Thoracic aorta (tissue), 2 donors: ENCODE measurements around the gene PCBD1. TPM values are rescaled to one million over a fixed set of nuclear protein-coding genes. Genes with fewer than 3 reads are reported as not detected.

Source experiments
- ATAC-seq: fragments of 150-250 bp; one replicate; pipeline ENCODE4 v1.8.0; 2017; ENCODE audit warnings: low read depth; ENCODE audit not compliant: insufficient number of reproducible peaks, low FRiP score
- DNase-seq: peaks from one replicate; pipeline ENCODE4 v3.0.0-alpha.2; 2020; ENCODE audit warnings: low spot score
- H3K27ac ChIP-seq, 2 donors: fragments of 200-600 bp; sonication (generic); 1 replicate in 1 of 2; 2 replicates in 1 of 2; pipeline ENCODE4 v1.5.1; 2016; ENCODE audit warnings: mild to moderate bottlenecking in 2 of 2, moderate library complexity in 2 of 2
- H3K27me3 ChIP-seq: fragments of 200-600 bp; sonication (generic); replicated peaks from 2 replicates; pipeline ENCODE4 v1.6.0; 2016; ENCODE audit warnings: mild to moderate bottlenecking; ENCODE audit not compliant: insufficient read depth
- H3K36me3 ChIP-seq: fragments of 200-600 bp; sonication (generic); one replicate; pipeline ENCODE4 v1.5.1; 2016
- H3K4me1 ChIP-seq, 2 donors: fragments of 200-600 bp; sonication (generic); 1 replicate in 1 of 2; 2 replicates in 1 of 2; pipeline versions ENCODE4 v1.5.1 to v1.6.0; 2016; ENCODE audit warnings: low read depth in 2 of 2, mild to moderate bottlenecking in 1 of 2; ENCODE audit not compliant: control insufficient read depth in 1 of 2
- H3K4me3 ChIP-seq: fragments of 200-600 bp; sonication (generic); 2 replicates; pipeline ENCODE4 v1.5.1; 2016; ENCODE audit warnings: mild to moderate bottlenecking
- H3K9me3 ChIP-seq: fragments of 200-600 bp; sonication (generic); 2 replicates; pipeline ENCODE4 v1.5.1; 2016
- total RNA-seq, 2 donors: library from RNA; depleted of rRNA; stranded (reverse); fragments of >200 nt; gene quantifications; one replicate each; pipeline versions ENCODE4 v1.1.0 to v1.2.3, GENCODE V29; 2016
- TF ChIP-seq, protein P1 (sequence below): fragments of 200-600 bp; sonication (generic); IDR thresholded peaks from one replicate; pipeline ENCODE4 v1.5.1; 2019; ENCODE audit warnings: antibody characterized with exemption

Gene PCBD1
- total RNA-seq, 2 donors from 2014 or later: 12.8 to 36.0 TPM

DNA sequence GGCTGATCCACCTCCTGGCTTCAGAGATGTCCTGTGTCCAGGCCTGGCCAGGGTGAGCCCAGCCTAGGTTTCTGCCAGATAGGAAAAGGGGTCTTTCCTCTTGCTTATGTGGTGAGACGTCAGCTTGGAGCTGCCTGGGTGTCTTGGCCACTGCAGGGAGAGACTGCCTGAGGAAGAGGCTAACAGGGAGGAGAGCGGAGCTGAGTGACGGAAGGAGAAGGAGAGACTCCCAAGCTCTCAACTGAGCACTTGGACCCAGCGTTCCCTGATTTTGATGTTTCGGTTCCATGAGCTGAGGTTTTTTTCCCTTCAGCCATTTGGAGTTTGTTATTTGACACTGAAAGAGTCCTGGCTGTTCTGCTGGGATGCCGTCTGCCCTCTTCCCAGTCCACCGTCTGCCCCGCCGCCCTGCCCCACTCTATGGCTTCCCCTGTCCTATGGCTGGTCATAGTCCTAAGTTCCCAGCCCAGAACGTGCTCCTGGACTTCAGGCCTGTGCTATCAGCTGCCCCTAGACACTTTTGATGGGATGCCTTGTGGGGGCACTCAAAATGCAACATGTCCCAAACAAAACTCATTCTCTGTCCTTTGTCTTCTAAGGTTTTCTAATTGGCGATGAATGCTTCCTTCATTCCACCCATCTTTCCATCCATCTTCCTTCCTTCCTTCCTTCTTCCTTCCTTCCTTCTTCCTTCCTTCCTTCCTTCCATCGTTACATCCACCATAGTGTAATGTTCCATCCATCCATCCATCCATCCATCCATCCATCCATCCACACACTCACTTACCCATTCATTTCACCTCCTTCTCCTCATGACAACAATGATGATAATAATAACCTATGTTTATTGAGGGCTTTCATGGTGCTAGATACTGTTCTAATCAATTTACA is 20.3 kb upstream of the PCBD1 start:
- no peaks in the 10 kb centered on the region for H3K4me1 ChIP-seq
- no peaks in the 10 kb centered on the region for H3K27me3 ChIP-seq
- TF ChIP-seq, protein P1, sequence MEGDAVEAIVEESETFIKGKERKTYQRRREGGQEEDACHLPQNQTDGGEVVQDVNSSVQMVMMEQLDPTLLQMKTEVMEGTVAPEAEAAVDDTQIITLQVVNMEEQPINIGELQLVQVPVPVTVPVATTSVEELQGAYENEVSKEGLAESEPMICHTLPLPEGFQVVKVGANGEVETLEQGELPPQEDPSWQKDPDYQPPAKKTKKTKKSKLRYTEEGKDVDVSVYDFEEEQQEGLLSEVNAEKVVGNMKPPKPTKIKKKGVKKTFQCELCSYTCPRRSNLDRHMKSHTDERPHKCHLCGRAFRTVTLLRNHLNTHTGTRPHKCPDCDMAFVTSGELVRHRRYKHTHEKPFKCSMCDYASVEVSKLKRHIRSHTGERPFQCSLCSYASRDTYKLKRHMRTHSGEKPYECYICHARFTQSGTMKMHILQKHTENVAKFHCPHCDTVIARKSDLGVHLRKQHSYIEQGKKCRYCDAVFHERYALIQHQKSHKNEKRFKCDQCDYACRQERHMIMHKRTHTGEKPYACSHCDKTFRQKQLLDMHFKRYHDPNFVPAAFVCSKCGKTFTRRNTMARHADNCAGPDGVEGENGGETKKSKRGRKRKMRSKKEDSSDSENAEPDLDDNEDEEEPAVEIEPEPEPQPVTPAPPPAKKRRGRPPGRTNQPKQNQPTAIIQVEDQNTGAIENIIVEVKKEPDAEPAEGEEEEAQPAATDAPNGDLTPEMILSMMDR: no peak
- no peaks in the 10 kb centered on the region for H3K36me3 ChIP-seq
- no peaks in the 10 kb centered on the region for H3K9me3 ChIP-seq
- no peak for ATAC-seq
- DNase-seq: no peak
- H3K27ac ChIP-seq: no peak overlapping the region
- H3K4me3 ChIP-seq: no peak overlapping the region

DNA sequence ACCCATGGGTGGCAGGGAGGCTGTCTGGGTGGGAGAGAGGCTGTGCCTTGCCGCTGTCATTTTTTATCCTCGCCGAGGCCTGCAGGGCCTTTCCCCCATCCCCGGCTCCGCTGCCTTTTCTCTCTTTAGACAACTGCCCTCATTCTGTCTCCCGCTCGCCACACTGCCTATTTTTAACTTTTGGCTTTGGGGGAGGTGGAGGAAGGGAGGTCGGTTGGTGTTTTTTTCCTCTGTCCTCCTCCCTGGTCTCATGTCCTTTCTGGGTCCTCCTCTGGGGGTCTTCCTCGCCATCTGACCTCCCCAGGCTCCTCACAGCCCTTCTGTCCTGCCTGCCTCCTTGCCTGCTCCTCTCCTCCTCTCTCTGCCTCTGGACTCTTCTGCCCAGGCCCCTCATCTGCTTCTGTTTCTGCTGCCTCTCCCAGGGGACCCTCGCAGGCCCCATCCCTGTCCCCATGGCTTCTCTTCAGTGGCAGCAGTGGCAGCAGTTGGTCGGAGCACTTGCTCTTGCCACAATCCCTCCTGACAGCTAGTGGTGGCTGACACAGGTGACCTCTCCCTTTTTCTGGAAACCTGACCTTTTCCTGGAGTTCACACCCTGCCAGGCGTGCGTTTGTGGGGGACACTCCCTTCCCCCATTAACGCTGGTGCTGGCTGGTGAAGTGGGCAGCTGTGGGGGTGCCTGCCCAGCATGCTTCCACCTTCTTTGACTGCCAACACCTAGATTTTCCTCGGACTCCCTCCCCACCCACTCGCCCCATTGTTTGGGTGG is 19.5 kb upstream of the PCBD1 start:
- Histone ChIP-seq H3K4me3 (no peak overlapping the region), H3K9me3 (no peaks in the 10 kb centered on the region), H3K27me3 (no peaks in the 10 kb centered on the region), H3K36me3 (no peaks in the 10 kb centered on the region), H3K27ac (no peak overlapping the region), H3K4me1 (no peaks in the 10 kb centered on the region)
- DNase-seq (no peak), ATAC-seq (no peak)
- TF ChIP-seq, protein P1: no peak

DNA sequence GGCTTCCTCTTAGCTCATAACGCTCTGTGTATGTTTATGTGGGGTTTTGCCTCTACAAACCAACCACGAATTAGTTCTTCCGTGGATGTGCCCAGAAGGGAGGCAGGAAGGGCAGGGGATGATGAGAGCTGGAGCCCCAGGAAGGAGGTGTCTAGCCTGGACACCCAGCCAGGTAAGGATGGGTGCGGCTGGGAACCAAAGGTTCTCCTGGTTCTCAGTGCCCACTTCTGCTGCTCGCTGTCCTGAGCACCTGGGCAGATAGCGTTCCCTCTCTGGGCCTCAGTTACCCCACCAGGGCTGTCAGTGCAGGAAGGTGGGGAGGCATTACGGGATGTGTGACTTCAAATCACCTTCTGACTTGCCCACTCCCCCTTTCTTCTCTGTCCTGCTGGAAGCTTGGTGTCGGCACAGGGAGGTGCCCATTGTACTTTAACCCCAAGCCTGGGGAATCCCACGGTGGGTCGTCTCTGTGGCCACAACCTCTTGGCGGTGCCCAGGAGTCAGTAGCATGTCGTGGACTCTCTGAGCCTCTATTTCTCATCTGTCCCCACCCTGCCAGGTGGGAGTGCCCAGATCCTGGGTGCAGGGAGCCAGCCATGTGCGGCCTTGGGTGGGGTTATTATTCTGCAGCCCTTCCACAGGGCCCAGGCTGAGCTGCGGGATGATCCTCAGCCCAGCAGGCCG is 18.7 kb upstream of the PCBD1 start:
- Histone ChIP-seq H3K4me3 (no peak overlapping the region), H3K27ac (no peak overlapping the region), H3K36me3 (no peaks in the 10 kb centered on the region), H3K27me3 (no peaks in the 10 kb centered on the region), H3K4me1 (no peaks in the 10 kb centered on the region), H3K9me3 (no peaks in the 10 kb centered on the region)
- DNase-seq (no peak), ATAC-seq (no peak)
- TF ChIP-seq, protein P1: no peak

DNA sequence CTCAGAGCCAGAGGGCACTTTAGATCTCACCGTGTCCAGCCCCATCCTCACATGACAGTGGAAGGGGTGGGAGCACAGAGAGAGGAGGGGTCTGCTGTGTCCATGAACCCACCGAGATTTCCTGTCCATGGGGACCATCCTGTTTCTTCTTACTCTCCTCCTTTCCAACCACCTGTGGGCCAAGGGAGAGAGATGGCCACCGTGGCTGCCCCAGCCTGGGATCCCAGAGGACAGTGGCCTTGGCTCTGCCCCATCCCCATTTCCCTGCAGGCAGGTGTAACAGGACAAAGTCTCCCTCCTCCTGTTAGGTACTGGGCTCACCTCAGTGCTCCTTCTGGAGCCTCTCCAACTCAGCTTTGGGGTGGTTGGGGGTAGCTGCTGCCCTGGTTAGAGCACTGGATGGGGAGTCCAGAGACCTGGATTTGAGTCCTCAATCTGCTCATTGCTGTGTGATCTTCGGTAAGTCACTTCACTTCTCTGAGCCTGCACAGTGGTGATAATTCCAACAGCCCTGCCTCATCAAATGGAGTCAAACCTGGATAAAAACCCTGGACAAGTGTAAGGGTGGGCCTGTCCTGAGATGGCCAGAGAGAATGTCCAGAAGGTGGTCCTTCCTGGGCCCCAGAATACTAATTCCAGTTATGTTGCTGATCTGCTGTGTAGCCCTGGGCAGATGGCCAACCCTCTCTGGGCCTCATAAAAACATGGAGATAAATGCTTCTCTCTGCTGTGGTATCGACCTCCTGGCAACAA is 17.8 kb upstream of the PCBD1 start:
- Histone ChIP-seq H3K27ac (no peak overlapping the region), H3K9me3 (no peaks in the 10 kb centered on the region), H3K4me1 (no peaks in the 10 kb centered on the region), H3K27me3 (no peaks in the 10 kb centered on the region), H3K4me3 (no peak overlapping the region), H3K36me3 (no peaks in the 10 kb centered on the region)
- DNase-seq: no peak
- no peak for ATAC-seq
- TF ChIP-seq, protein P1: no peak
